HepG2 (cell line): ENCODE data around the gene PRKCE. TPM values are rescaled to one million over a fixed set of nuclear protein-coding genes. Genes with fewer than 3 reads are reported as not detected.

Experiments used
- ATAC-seq: fragments of 200-7000 bp; cut with Tn5 transposase; 3 replicates; pipeline ENCODE4 v1.9.1; 2020; ENCODE audit warnings: mild to moderate bottlenecking, moderate library complexity
- BruUV-seq: library from RNA; stranded (reverse); fragments of 400-500 nt; replicated peaks from 2 replicates; lab custom pipeline; 2021; lab: Mats Ljungman, UMichigan
- CTCF ChIA-PET: fragments of 300-600 bp; formaldehyde crosslinking; extraction: SDS; loops from one replicate; lab custom pipeline; 2021; ENCODE audit warnings: low total read pairs, inconsistent platforms, low intra/inter-chr PET ratio; lab: Yijun Ruan, JAX
- POLR2A ChIA-PET: fragments of 350-600 bp; sonication (Branson Sonifier 250); formaldehyde crosslinking; loops from one replicate; lab custom pipeline; 2020; ENCODE audit warnings: antibody characterized with exemption, inconsistent platforms; lab: Yijun Ruan, JAX
- DNase-seq: peaks from one replicate; pipeline ENCODE4 v3.0.0-alpha.2; 2015; ENCODE audit warnings: low spot score
- FAIRE-seq: peaks from 3 replicates; lab custom pipeline; 2011; peaks lifted over from hg19 to GRCh38; lab: Jason Lieb, UNC
- H2AFZ ChIP-seq: one replicate; pipeline ENCODE4 v1.6.1; 2011; ENCODE audit warnings: low read length, inconsistent platforms
- H3K27ac ChIP-seq: fragments of 300-600 bp; 3 replicates; pipeline ENCODE4 v1.8.0; 2011; ENCODE audit warnings: mixed run types, mild to moderate bottlenecking, mixed read lengths, low read length, inconsistent platforms; ENCODE audit not compliant: insufficient read depth; ENCODE audit errors: extremely low read length
- H3K27me3 ChIP-seq, 2 experiments: fragments of 200-600 bp in 1 of 2; 2 replicates in 1 of 2; 3 replicates in 1 of 2; pipeline versions ENCODE4 v1.6.0 to v1.8.0; 2011; ENCODE audit warnings: low read length in 2 of 2, mild to moderate bottlenecking in 2 of 2, moderate library complexity in 2 of 2, inconsistent platforms in 1 of 2; ENCODE audit not compliant: insufficient read depth in 2 of 2, control insufficient read depth in 1 of 2
- H3K36me3 ChIP-seq, 2 experiments: fragments of 200-600 bp in 1 of 2; replicated peaks in 1 of 2; 2 replicates in 1 of 2; 3 replicates in 1 of 2; pipeline versions ENCODE4 v1.5.1 to v1.8.0; 2011; ENCODE audit warnings: low read length in 2 of 2, inconsistent platforms in 1 of 2; ENCODE audit not compliant: insufficient read depth in 2 of 2, control insufficient read depth in 1 of 2
- H3K4me1 ChIP-seq: 2 replicates; pipeline ENCODE4 v1.5.1; 2012; ENCODE audit warnings: low read length, inconsistent platforms; ENCODE audit not compliant: insufficient read depth
- H3K4me2 ChIP-seq: 2 replicates; pipeline ENCODE4 v1.6.0; 2011; ENCODE audit warnings: low read depth, low read length, inconsistent platforms
- H3K4me3 ChIP-seq, 3 experiments: fragments of 200-600 bp in 1 of 3; sonication (generic), shearing (Covaris generic) in 1 of 3; replicated peaks in 1 of 3; 2 replicates each; pipeline ENCODE4 v1.5.1; 2011 to 2016; ENCODE audit warnings: low read length in 3 of 3, inconsistent platforms in 2 of 3, low read depth in 2 of 3, mild to moderate bottlenecking in 2 of 3, control low read depth in 1 of 3, mixed read lengths in 1 of 3; ENCODE audit not compliant: insufficient read depth in 1 of 3
- H3K79me2 ChIP-seq: one replicate; pipeline ENCODE4 v1.6.1; 2011; ENCODE audit warnings: low read length, inconsistent platforms; ENCODE audit not compliant: insufficient read depth
- H3K9ac ChIP-seq: 2 replicates; pipeline ENCODE4 v1.6.0; 2011; ENCODE audit warnings: mild to moderate bottlenecking, low read depth, low read length, inconsistent platforms; ENCODE audit not compliant: insufficient read depth
- H3K9me3 ChIP-seq: 2 replicates; pipeline ENCODE4 v1.5.1; 2012; ENCODE audit warnings: mild to moderate bottlenecking, low read length
- H4K20me1 ChIP-seq: 2 replicates; pipeline ENCODE4 v1.6.0; 2011; ENCODE audit warnings: inconsistent platforms, mild to moderate bottlenecking, low read length, moderate library complexity; ENCODE audit not compliant: insufficient read depth
- AHR ChIP-seq: IDR thresholded peaks from 2 replicates; pipeline ENCODE4 v1.6.1; 2018; ENCODE audit warnings: missing genetic modification reagents, missing compliant biosample characterization
- CEBPB ChIP-seq: IDR thresholded peaks from 2 replicates; pipeline ENCODE4 v1.6.1; 2011; ENCODE audit warnings: low read depth, low read length, improper control_type of control experiment, borderline replicate concordance
- GATA4 ChIP-seq: sonication (generic); IDR thresholded peaks from 2 replicates; pipeline ENCODE4 v1.6.1; 2016; ENCODE audit warnings: antibody characterized with exemption, low read depth, borderline replicate concordance
- HNF1B ChIP-seq: sonication (generic); formaldehyde crosslinking; IDR thresholded peaks from 2 replicates; pipeline ENCODE4 v1.5.1; 2020; ENCODE audit warnings: mild to moderate bottlenecking, moderate library complexity, missing genetic modification reagents
- SALL2 ChIP-seq: sonication (generic); formaldehyde crosslinking; IDR thresholded peaks from 2 replicates; pipeline ENCODE4 v1.8.1; 2023; ENCODE audit warnings: mild to moderate bottlenecking, missing genetic modification reagents, inconsistent platforms
- ZNF160 ChIP-seq: sonication (generic); formaldehyde crosslinking; IDR thresholded peaks from 2 replicates; pipeline ENCODE4 v1.8.0; 2022; ENCODE audit warnings: mild to moderate bottlenecking, inconsistent platforms, missing genetic modification reagents
- ZNF235 ChIP-seq: sonication (generic); formaldehyde crosslinking; IDR thresholded peaks from 2 replicates; pipeline ENCODE4 v1.8.1; 2023; ENCODE audit warnings: mild to moderate bottlenecking, missing genetic modification reagents, borderline replicate concordance
- ZNF362 ChIP-seq: sonication (generic); formaldehyde crosslinking; IDR thresholded peaks from 2 replicates; pipeline ENCODE4 v1.4.0; 2020; ENCODE audit warnings: missing genetic modification reagents, mild to moderate bottlenecking, borderline replicate concordance
- ZNF83 ChIP-seq: sonication (generic); formaldehyde crosslinking; IDR thresholded peaks from 2 replicates; pipeline ENCODE4 v1.4.0; 2020; ENCODE audit warnings: missing genetic modification reagents, mild to moderate bottlenecking, borderline replicate concordance
- WGBS: methylation state at CpG from one replicate; pipeline ENCODE4 v1.1.6; 2017; ENCODE audit warnings: low lambda C conversion rate; 5-methylcytosine and 5-hydroxymethylcytosine counted together
- in situ Hi-C: cut with HindIII; loops from 2 replicates; pipeline ENCODE4 v1.10.0; 2017; ENCODE audit warnings: low pct_unique_long_range_greater_than_20kb; ENCODE audit not compliant: extremely low pct_ligation_motif_present
- intact Hi-C: fragments of 100-400 bp; cut with micrococcal nuclease; formaldehyde crosslinking; loops from one replicate; pipeline ENCODE4 v1.10.0; 2022; ENCODE audit not compliant: unreplicated experiment
- polyA plus RNA-seq, 8 experiments: library from polyadenylated mRNA; depleted of rRNA in 3 of 8; stranded (reverse) in 7 of 8; unstranded in 1 of 8; fragments of >200 nt; fragmentation: Illumina TruSeq in 4 of 8; extraction: Trizol in 4 of 8; gene quantifications; 2 replicates each; pipeline versions ENCODE4 v1.2.1 to v1.2.3, GENCODE V29; 2011 to 2016; ENCODE audit warnings: low read depth in 4 of 8, missing spikeins in 1 of 8, mixed read lengths in 1 of 8; ENCODE audit not compliant: insufficient read depth in 1 of 8
- total RNA-seq, 5 experiments: library from RNA; depleted of rRNA; stranded (reverse); fragments of >200 nt; fragmentation: Illumina TruSeq; extraction: Trizol; gene quantifications; 2 replicates each; pipeline ENCODE4 v1.2.3, GENCODE V29; 2016; ENCODE audit warnings: low read depth in 1 of 5

The PRKCE gene
- total and polyA plus RNA-seq, 2 of the 13 experiments (the other 11 are each of a cell fraction or from before 2014, with no cell fraction given) = 1.0 to 3.9 TPM

- TF ChIP-seq HNF1B (CRISPR knock-in tag) = no peak
- no peak for TF ChIP-seq ZNF160 (CRISPR knock-in tag)
- no peak for TF ChIP-seq ZNF83 (CRISPR knock-in tag)
- no peak for TF ChIP-seq SALL2 (CRISPR knock-in tag)
- TF ChIP-seq AHR (CRISPR knock-in tag) = no peak
- TF ChIP-seq GATA4 = no peak
Observed at GRCh38 chr2:45614330-45614729, 37.1 kb upstream of the PRKCE start (continued).

- Histone ChIP-seq H3K4me1 (peaks cover 16% of the 10 kb centered on the region), H3K36me3 (no peaks in the 10 kb centered on the region), H3K27me3 (no peaks in the 10 kb centered on the region; a peak in 1 of 5 replicates), H4K20me1 (no peaks in the 10 kb centered on the region), H3K4me2 (no peak overlapping the region), H3K27ac (no peak overlapping the region), H2AFZ (no peak overlapping the region), H3K79me2 (peaks cover 6% of the 10 kb centered on the region), H3K9ac (no peak overlapping the region), H3K9me3 (no peaks in the 10 kb centered on the region), H3K4me3 (no peak overlapping the region)
- no TSS peak for BruUV-seq
- in situ Hi-C loops (no loop called here), intact Hi-C loops (loop anchor here (5.0 kb wide), 1 partner anchor 1347 kb away; no protein-coding TSS in a partner anchor)
- DNase-seq (no peak), FAIRE-seq (no peak), ATAC-seq (no peak)
- peak; percentile 51; the same call in 1 of the 2 replicates for TF ChIP-seq CEBPB
- no peak for TF ChIP-seq ZNF235 (CRISPR knock-in tag)
- 0 out of 2 replicates have a peak, but pooled peaks have one; percentile 38 for TF ChIP-seq ZNF362 (CRISPR knock-in tag)
- CTCF ChIA-PET = no interaction called here
- POLR2A ChIA-PET = no interaction called here
- WGBS = 21% methylated on average over 3 of the region's 3 CpGs
Observed at GRCh38 chr2:45614871-45615415, 36.5 kb upstream of the PRKCE start.
